Common myeloid progenitor, CD34-positive (primary cell): Measurements from ENCODE around the gene P3H4.
A peak's percentile ranks its signal among the peaks of the same experiment; 100 is the strongest.
"Not testable (repeated sequence)": the region's sequence is repeated elsewhere in the genome, so short reads cannot be mapped to it uniquely, and the experiment has no call there.

Experiments
- CTCF ChIA-PET: fragments of 350-600 bp; sonication (Branson Sonifier 250); formaldehyde crosslinking; loops from one replicate; lab custom pipeline; 2021; ENCODE audit warnings: antibody characterized with exemption; lab: Charles Lee
- POLR2A ChIA-PET: fragments of 350-600 bp; sonication (Branson Sonifier 250); formaldehyde crosslinking; loops from one replicate; lab custom pipeline; 2021; ENCODE audit warnings: antibody characterized with exemption; lab: Charles Lee
- DNase-seq, 3 donors: peaks; one replicate each; pipeline versions ENCODE4 v3.0.0 to v3.0.0-alpha.2; 2013
- H3K27ac ChIP-seq, 2 experiments: 1 replicate in 1 of 2; 2 replicates in 1 of 2; pipeline ENCODE4 v1.7.0; 2013; ENCODE audit warnings: inconsistent platforms in 2 of 2, low read length in 2 of 2, mild to moderate bottlenecking in 2 of 2, low read depth in 1 of 2, moderate library complexity in 1 of 2; ENCODE audit not compliant: severe bottlenecking in 2 of 2, insufficient read depth in 1 of 2, poor library complexity in 1 of 2
- H3K27me3 ChIP-seq, 5 experiments: replicated peaks in 2 of 5; 1 replicate in 3 of 5; 2 replicates in 2 of 5; pipeline versions ENCODE4 v1.6.1 to v1.7.0; 2013; ENCODE audit warnings: low read length in 4 of 5, mild to moderate bottlenecking in 2 of 5, moderate library complexity in 2 of 5, inconsistent platforms in 1 of 5; ENCODE audit not compliant: insufficient read depth in 5 of 5, control insufficient read depth in 4 of 5
- H3K36me3 ChIP-seq, 4 experiments: 1 replicate in 2 of 4; 2 replicates in 2 of 4; pipeline versions ENCODE4 v1.6.1 to v1.7.0; 2013; ENCODE audit warnings: low read length in 3 of 4, control low read depth in 1 of 4, mild to moderate bottlenecking in 1 of 4; ENCODE audit not compliant: control insufficient read depth in 4 of 4, insufficient read depth in 4 of 4
- H3K4me1 ChIP-seq, 4 experiments: 1 replicate in 3 of 4; 2 replicates in 1 of 4; pipeline versions ENCODE4 v1.6.1 to v1.7.1; 2013; ENCODE audit warnings: low read length in 3 of 4, mild to moderate bottlenecking in 3 of 4, control low read depth in 1 of 4, inconsistent platforms in 1 of 4, moderate library complexity in 1 of 4; ENCODE audit not compliant: control insufficient read depth in 4 of 4, insufficient read depth in 4 of 4; ENCODE audit errors: control extremely low read depth in 1 of 4
- H3K4me3 ChIP-seq, 7 experiments: 1 replicate in 4 of 7; 2 replicates in 3 of 7; pipeline versions ENCODE4 v1.5.1 to v1.7.0; 2013; ENCODE audit warnings: mild to moderate bottlenecking in 7 of 7, low read length in 6 of 7, moderate library complexity in 6 of 7, inconsistent platforms in 2 of 7, low read depth in 2 of 7, control low read depth in 1 of 7; ENCODE audit not compliant: insufficient read depth in 4 of 7, control insufficient read depth in 1 of 7; ENCODE audit errors: extremely low read depth in 1 of 7
- H3K9me3 ChIP-seq, 5 experiments: 1 replicate in 4 of 5; 2 replicates in 1 of 5; pipeline versions ENCODE4 v1.6.1 to v1.7.1; 2013; ENCODE audit warnings: low read length in 4 of 5, mild to moderate bottlenecking in 2 of 5, inconsistent platforms in 1 of 5, low read depth in 1 of 5, moderate library complexity in 1 of 5; ENCODE audit not compliant: control insufficient read depth in 4 of 5, insufficient read depth in 2 of 5; ENCODE audit errors: control extremely low read depth in 1 of 5
- WGBS: methylation state at CpG from one replicate; pipeline ENCODE4 v1.1.5; 2013; ENCODE audit not compliant: insufficient coverage; 5-methylcytosine and 5-hydroxymethylcytosine counted together

Gene P3H4

DNA sequence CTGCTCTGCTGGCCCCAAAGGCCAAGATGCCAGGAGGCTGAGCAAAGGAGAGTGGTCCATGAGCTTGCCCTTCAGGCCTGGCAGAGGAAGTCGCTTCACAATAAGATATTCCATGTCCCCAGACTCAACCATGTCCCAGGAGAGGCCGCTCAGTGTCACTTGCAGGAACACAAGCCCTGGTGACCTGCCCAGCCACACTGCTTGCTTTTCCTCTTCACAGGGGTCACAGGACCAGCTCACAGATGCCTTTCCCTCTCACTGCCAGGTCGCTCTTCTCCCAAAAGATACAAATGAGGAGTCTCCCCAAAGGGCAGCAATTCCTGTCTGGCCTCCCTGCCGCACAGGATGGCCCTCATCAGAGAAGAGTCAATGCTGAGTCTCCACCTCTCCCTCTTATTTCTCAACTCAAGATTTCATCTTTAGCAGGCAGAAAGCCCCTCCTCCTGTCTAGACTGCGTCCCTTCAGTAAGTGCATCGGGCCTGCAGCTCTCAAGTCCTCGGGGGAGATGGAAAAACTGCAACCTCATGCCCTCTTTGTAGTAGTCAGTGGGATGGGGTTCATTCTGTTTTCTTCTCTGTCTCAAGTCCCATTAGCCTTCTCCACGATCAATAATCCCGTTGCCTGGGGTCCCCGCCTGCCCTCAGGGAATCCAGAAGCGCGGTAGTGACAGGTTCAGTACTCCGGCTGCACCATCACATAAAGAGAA is 30.2 kb downstream of the P3H4 start:
- H3K9me3 ChIP-seq: no peaks in the 10 kb centered on the region
- 78% methylated on average over 13 of the region's 13 CpGs for WGBS
- H3K4me1 ChIP-seq: peaks cover 3 to 78% (median 74%) of the 10 kb centered on the region in 4 experiments
- CTCF ChIA-PET: interaction anchor here (0.7 to 2.3 kb wide), 8 partner anchors 12 to 98 kb away, joined by 3 to 10 read pairs (median 4); no protein-coding TSS in a partner anchor
- H3K27me3 ChIP-seq: no peaks in the 10 kb centered on the region
- H3K36me3 ChIP-seq: peaks cover 0 to 15% (median 2%) of the 10 kb centered on the region in 4 experiments
- peak in 1 of 3 donors; percentile 40 for DNase-seq
- POLR2A ChIA-PET: interaction anchor here (0.6 to 0.9 kb wide), 2 partner anchors 19 to 1045 kb away, joined by 3 to 4 read pairs; no protein-coding TSS in a partner anchor
- no peak overlapping the region for H3K4me3 ChIP-seq
- no peak overlapping the region for H3K27ac ChIP-seq

DNA sequence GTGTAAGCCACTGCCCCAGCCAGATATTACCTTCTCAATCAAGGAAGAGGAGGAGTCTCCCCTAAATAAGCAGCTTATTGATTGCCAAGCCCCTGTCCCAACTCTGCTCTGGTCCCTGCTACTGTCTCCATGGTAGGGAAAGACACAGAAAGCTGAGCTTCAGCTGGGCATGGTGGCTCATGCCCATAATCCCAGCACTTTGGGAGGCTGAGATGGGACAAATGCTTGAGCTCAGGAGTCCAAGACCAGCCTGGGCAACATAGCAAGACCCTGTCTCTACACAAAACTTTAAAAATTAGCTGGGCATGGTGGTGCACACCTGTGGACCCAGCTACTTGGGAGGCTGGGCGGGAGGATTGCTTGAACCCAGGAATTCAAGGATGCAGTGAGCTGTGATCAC is 31.8 kb downstream of the P3H4 start:
- no peak for DNase-seq
- WGBS: 100% methylated on average over 1 of the region's 1 CpG
- no peak overlapping the region for H3K4me3 ChIP-seq
- ChIA-PET CTCF (interaction anchor here (0.7 to 4.4 kb wide), 5 partner anchors 8 to 62 kb away, joined by 3 to 40 read pairs (median 10); partner anchors contain the start of gene JUP), POLR2A (interaction anchor here (1.1 kb wide), 1 partner anchor 9 kb away, joined by 4 read pairs; no protein-coding TSS in a partner anchor)
- peaks cover 2 to 26% (median 7%) of the 10 kb centered on the region in 4 experiments for H3K36me3 ChIP-seq
- H3K9me3 ChIP-seq: no peaks in the 10 kb centered on the region
- H3K27me3 ChIP-seq: no peaks in the 10 kb centered on the region
- H3K27ac ChIP-seq: no peak overlapping the region
- H3K4me1 ChIP-seq: peaks cover 3 to 86% (median 74%) of the 10 kb centered on the region in 4 experiments

DNA sequence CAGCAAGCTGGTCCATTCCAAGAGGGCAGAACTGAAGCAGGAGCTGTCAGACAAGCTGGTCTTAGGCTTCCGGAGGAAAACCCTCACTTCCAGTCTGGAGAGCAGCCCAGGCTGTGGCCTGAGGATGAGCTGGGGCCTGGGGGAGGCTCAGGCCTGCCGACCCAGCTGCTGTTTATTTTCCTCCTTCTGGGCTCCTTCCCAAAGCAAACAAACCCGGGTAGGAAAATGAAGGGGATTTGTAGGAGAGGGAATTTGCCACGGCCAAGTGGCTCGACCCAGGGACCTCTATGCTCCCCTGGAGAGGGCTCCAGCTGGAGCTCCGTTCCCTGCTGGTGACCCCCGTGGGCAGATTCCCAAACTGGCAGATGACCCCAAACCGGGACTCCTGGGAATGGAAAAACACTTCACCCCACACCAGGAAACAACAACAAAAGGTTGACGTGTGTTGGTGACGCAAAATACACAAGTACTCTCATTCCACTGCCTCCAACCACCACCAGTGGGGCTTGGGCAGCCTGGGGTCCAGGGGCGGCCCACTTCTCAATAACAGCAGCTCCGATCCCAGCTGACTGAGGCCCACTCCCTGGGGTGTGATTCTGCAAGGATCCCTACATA is 34.1 kb downstream of the P3H4 start:
- Histone ChIP-seq H3K36me3 (peaks cover 2 to 32% (median 11%) of the 10 kb centered on the region in 4 experiments), H3K27me3 (no peaks in the 10 kb centered on the region), H3K9me3 (no peaks in the 10 kb centered on the region), H3K4me1 (peaks cover 0 to 82% (median 58%) of the 10 kb centered on the region in 4 experiments), H3K27ac (peak overlapping the region in 1 of 2 experiments; percentile 28), H3K4me3 (peak overlapping the region in 2 of 7 experiments; percentile 38 to 50)
- DNase-seq: peak in 2 of 3 donors; percentile 62 to 71
- WGBS: 37% methylated on average over 5 of the region's 12 CpGs
- POLR2A ChIA-PET: interaction anchor here (1.0 to 2.7 kb wide), 2 partner anchors 8 to 11 kb away, joined by 3 to 40 read pairs; partner anchors contain the start of gene JUP
- CTCF ChIA-PET: interaction anchor here (0.6 to 4.4 kb wide), 9 partner anchors 9 to 40 kb away, joined by 3 to 40 read pairs (median 5); partner anchors contain the start of gene JUP

DNA sequence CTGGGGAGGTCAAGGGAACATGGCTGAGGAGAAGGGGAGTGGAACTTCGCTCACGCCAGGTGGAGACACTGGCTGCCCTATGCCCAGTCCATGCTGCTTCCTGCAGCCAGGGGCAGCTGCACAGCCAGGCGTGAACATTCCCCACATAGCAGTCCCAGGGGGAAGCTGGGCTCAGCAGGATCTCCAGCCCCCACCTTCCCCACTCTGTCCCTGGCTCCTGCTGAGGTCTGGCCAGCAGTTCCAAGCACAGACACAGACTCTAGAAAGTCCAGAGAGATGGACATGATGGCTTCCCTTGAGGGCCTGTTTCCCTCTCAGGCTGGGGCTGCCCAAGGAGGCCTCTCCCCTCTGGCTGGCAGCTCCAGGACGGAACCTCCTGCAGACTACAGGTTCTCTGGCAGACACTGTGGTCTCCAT is 34.6 kb downstream of the P3H4 start:
- H3K9me3 ChIP-seq: no peaks in the 10 kb centered on the region
- H3K36me3 ChIP-seq: peaks cover 2 to 31% (median 13%) of the 10 kb centered on the region in 4 experiments
- ChIA-PET CTCF (interaction anchor here (1.3 to 4.4 kb wide), 7 partner anchors 9 to 25 kb away, joined by 3 to 40 read pairs (median 7); partner anchors contain the start of gene JUP), POLR2A (interaction anchor here (1.0 to 2.7 kb wide), 2 partner anchors 9 to 12 kb away, joined by 3 to 40 read pairs; partner anchors contain the start of gene JUP)
- peak overlapping the region in 1 of 2 experiments; percentile 28 for H3K27ac ChIP-seq
- DNase-seq: no peak
- H3K27me3 ChIP-seq: no peaks in the 10 kb centered on the region
- peaks cover 0 to 77% (median 54%) of the 10 kb centered on the region in 4 experiments for H3K4me1 ChIP-seq
- WGBS: 68% methylated on average over 2 of the region's 4 CpGs
- H3K4me3 ChIP-seq: peak overlapping the region in 2 of 7 experiments; percentile 40 to 50

DNA sequence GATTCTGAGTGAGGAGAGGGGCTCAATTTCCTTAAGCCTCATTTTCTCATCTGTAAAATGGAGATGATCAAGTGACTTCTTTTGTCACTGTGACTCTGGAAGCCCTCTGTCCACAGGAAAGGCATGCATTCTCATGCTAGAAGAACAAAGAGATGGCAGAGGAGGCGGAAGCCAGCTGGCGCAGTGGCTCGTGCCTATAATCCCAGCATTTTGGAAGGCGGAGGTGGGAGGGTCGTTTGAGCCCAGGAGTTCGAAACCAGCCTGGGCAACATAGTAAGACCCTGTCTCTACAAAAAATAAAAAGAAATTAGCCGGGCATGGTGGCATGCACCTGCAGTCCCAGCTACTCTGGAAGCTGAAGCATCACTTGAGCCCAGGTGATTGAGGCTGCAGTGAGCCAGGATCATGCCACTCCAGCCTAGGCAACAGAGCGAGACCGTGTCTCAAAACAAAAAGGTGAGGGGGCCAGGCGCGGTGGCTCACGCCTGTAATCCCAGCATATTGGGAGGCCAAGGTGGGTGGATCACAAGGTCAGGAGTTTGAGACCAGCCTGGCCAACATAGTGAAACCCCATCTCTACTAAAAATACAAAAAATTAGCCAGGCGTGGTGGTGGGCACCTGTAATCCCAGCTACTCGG is 35.4 kb downstream of the P3H4 start:
- H3K27ac ChIP-seq, H3K4me3 ChIP-seq: not testable (repeated sequence)

DNA sequence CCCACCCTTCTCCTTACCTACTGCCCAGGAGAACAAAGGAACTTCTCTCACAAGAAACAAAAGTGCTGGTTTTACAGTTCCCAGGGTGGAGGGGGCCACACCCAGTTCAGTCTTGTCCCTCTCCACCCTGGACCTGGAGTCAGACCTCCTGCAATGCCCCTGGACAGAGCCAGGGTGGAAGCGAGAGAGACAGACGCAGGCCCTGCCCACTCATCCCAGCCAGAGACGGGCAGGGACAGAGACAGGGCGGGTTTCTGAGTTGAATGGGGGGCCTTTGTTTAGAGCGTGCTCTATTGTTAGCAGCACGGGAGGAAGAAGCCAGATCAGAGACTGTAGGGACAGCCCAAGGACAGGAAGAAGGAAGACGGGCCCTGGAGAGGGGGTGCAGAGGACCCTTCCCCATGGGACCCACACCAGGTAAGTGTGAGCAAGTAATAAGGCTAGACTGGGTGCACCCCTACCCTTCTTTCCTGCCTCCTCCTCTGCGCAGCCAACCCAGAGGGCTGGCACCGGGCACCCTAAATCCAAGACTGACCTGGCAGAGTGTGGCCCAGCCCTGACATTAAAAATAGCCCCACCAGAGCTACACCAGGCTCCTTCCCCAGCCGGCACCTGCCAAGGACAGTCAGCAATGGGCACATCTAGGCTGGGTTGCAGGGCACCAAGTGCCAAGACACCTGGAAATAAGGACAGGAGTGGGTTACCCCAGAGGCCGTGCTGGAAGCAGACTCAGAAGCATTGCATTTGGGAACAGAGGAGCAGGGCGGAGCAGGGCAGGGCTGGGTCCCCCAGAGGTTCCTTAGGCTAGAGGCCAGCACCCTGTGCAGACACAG is 36.1 kb downstream of the P3H4 start:
- POLR2A ChIA-PET: interaction anchor here (3.2 kb wide), 1 partner anchor 10 kb away, joined by 26 read pairs; the partner anchor contains the start of gene JUP
- H3K4me1 ChIP-seq: peaks cover 0 to 65% (median 43%) of the 10 kb centered on the region in 4 experiments

More for the DNA sequence above, 35.4 kb downstream of the P3H4 start:
- H3K36me3 ChIP-seq: peaks cover 5 to 39% (median 18%) of the 10 kb centered on the region in 4 experiments
- ChIA-PET CTCF (interaction anchor here (1.4 to 4.4 kb wide), 4 partner anchors 8 to 21 kb away, joined by 3 to 40 read pairs (median 14); partner anchors contain the start of gene JUP), POLR2A (interaction anchor here (1.0 to 2.7 kb wide), 2 partner anchors 10 to 12 kb away, joined by 3 to 40 read pairs; partner anchors contain the start of gene JUP)
- not testable (repeated sequence) for H3K9me3 ChIP-seq, DNase-seq, H3K27me3 ChIP-seq
- peaks cover 0 to 69% (median 46%) of the 10 kb centered on the region in 4 experiments for H3K4me1 ChIP-seq
- 94% methylated on average over 7 of the region's 14 CpGs for WGBS

More for the DNA sequence above, 36.1 kb downstream of the P3H4 start:
- 85% methylated on average over 11 of the region's 12 CpGs for WGBS
- Histone ChIP-seq H3K9me3 (no peaks in the 10 kb centered on the region), H3K36me3 (peaks cover 8 to 45% (median 21%) of the 10 kb centered on the region in 4 experiments), H3K27me3 (no peaks in the 10 kb centered on the region), H3K27ac (peak overlapping the region in 1 of 2 experiments; percentile 45), H3K4me3 (no peak overlapping the region)
- CTCF ChIA-PET: interaction anchor here (4.4 kb wide), 2 partner anchors 12 kb away, joined by 20 to 40 read pairs; partner anchors contain the start of gene JUP
- DNase-seq: no peak
